ENCODE data around the gene KAT2B.
"Not testable (repeated sequence)": the region's sequence is repeated elsewhere in the genome, so short reads cannot be mapped to it uniquely, and the experiment has no call there.

Gene KAT2B

DNA sequence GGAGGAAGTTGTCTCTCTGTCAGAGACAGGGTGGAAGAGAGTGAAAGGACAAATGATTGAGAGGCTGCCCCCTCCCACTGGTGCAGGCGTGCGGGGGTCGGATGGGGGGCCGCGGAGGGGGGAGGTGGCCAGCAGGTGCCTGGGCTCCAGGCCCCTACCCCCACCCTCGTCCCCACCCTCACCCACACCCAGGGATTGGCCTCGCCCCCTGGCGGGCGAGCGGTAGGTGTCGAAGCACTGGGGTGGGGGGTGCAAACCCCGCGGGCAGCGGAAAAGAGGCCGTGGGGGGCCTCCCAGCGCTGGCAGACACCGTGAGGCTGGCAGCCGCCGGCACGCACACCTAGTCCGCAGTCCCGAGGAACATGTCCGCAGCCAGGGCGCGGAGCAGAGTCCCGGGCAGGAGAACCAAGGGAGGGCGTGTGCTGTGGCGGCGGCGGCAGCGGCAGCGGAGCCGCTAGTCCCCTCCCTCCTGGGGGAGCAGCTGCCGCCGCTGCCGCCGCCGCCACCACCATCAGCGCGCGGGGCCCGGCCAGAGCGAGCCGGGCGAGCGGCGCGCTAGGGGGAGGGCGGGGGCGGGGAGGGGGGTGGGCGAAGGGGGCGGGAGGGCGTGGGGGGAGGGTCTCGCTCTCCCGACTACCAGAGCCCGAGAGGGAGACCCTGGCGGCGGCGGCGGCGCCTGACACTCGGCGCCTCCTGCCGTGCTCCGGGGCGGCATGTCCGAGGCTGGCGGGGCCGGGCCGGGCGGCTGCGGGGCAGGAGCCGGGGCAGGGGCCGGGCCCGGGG, at the start of gene KAT2B:
KAT2B (plus strand) TSS at position 682 of the 783 bp plus-strand sequence; CDS start at position 714, 32 bp downstream.
- peak; percentile 69 to 87 (median 82) for DNase-seq

DNA sequence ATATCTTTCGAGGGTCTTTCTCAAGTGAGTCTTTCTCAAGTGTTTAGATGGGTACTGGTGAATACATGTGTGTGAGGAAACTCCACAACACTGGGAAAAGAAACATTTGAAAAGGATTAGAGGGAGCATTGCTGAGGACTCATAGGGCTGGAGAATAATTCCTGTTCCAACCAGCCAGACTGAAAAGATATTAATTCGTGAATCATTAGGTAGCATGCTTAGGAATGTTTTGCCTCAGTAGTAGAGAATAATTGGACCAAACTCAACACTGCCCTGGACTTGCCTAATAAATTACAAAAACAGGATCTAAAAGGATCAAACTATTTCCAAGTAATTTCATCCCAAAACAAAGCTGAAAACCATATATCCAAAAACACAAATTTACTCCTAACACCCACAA, 45.5 kb upstream of the KAT2B start:
- DNase-seq: no peak

DNA sequence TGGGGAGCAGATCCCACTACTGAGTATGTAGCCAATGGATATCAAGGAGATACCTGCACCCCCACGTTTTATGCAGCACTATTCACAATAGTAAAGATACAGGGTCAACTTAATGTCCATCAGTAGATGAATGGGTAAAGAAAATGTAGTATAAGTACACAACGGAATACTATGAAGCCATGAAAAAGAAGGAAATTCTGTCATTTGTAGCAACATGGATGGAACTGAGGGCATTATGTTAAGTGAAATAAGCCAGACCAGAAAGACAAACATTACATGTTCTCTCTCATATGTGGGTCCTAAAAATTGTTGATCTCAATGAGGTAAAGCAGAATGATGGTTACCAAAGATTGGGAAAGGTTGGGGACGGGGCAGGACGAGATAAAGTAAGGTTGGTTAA, 42.7 kb upstream of the KAT2B start:
- DNase-seq: no peak

DNA sequence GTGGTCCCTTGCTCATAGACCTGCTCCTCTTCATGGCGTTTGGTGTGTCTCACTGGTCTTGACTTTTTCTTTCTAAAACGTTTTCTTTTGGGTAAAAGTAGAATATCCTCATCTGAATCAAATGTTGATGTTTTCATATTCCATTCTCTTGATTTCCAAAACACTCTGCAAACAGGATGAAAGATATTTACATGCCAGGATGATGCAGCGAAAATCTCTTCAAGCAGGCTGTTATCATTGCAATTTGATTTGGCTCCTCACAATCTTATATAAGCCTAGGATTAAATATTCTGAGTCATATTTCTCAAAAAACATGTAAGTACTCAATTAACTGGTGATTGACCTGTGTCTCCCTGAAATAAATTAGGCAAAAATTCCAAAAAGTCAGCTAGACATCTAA, 38.3 kb upstream of the KAT2B start:
- no peak for DNase-seq

DNA sequence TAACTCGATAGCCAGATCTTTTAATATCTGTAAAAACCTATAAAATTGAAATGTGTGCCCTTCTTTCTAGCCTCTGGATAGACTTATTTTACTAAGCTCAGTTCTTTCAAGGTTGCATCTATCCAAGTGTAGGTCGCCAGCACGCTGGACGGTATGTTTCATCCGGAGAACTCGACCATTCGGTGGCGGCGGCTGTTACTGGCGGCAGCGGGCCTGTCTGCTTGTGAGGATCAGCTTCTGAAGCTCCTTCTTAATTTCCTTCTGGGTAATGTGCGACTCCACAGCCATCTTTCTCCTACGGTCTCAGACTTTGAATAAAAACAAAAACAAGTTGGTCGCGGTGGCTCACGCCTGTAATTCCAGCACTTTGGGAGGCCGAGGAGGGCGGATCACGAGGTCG, 32.3 kb upstream of the KAT2B start:
- DNase-seq: no peak

DNA sequence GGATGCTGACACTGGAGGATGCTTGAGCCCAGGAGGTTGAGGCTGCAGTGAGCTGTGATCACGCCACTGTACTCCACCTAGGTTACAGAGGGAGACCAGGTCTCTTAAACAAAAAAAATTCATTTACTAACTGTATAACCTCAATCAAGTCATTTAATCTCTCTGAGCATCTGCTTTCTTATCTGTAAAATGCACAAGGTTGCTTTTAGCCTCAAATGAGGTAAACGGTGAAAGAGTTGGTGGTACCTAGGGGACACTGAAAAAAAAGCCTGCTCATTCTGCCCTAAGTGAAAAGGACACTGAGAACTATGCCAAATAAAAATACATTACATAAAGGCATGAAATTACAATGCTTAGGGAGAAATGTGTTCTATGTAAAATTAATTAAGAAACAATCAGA, 31.6 kb upstream of the KAT2B start:
- DNase-seq: no peak

DNA sequence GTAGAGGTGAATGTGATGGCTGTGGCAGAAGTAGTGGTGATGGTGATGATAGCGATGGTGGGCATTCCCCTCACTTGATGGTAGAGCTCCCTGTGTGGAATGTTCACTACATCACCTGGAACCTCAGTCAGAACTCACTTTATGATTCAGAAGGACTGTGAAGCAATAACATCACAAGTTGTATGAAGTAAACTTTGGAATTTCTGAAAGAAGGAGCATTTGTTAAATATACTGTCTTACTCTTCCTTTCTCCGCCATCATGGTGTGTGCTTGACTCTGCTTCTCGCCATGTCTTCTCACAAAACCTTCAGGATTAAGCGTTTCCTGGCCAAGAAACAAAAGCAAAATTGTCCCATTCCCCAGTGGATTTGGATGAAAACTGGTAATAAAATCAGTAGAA, 28.1 kb upstream of the KAT2B start, which contains the start of gene PP2D1:
PP2D1 (minus strand) TSS at position 101 of the 400 bp plus-strand sequence. CDS start 192 bp downstream, outside the sequence.
- no peak for DNase-seq

DNA sequence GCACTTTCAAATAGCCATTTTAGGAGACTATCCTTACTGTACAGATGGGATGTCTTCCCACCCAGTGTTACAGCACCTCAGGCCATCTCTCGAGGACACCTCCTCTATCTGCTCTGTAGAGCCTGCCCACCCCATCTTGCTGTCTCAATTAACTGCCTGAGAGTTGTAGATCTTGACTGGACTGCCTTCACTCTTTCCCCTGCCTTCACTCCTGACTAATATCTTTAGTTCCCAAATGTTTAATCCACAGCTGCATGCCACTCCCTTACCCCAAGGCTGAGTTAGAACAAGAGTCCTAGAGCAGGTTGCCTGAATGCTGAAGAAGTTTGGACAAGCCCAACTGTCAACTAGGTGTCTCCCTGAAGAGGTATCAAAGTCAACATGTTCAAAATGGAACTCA, 26.9 kb upstream of the KAT2B start:
- DNase-seq: no peak

DNA sequence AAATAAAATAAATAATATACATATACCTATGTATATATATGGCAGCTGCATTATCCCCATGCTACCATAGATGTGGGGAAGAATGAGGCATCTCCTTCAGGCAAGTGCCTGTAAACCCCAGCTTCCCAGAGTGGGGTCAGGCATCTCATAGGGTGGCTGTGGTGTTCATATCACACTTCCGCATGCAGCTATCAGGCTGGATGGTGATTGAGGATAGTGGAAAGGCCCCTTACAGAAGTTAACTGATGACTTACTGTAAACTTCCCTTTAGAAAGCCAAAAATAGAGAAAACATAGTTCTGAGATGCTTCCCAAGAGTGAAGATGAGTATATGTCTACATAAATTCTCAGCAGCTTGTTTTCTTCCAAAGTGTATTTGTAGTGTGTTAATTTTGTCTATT, 24.7 kb upstream of the KAT2B start:
- DNase-seq: no peak

DNA sequence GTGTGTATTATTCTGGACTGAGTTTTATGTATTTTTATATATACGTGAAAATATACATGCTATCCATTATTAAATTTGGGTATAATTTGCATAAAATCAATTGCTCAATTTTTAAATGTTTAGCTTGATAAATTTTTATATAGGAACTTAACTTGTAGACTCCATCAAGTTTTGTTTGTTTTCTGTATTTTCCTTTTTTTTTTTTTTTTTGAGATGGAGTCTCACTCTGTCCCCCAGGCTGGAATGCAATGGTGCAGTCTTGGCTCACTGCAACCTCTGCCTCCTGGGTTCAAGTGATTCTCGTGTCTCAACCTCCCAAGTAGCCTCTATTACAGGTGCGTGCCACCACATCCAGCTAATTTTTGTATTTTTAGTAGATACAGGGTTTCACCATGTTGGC, 24.2 kb upstream of the KAT2B start:
- not testable (repeated sequence) for DNase-seq

DNA sequence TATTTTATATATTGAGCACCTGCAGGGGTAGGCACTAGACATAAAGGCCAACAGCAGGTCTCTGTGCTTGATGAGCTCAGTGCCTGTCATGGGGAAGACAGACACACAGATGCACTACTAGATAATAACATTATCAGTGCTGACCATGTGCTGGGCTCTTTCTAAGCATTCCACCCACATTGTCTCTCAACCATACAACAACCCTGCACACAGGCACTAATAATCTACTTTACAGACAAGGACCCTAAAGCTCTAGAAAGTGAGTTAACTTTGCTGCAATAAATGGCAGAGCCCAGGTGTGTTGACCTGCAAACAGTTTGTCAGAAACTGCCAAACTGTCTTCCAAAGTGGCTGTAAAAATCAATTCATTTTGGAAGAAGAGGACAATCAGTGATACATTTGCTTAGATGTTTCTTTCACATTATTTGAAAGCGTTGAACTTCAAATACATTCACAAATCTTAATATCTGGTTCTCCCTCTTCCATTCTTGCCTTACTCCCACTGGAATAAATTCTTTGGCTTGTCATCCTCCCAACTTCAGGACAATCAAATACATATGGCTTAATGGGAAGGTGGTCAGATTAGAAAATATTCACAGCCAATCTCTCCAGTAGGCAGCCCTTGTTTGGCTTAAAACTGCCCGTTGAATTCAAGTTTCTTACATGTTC, 17.2 kb upstream of the KAT2B start:
- DNase-seq: no peak

DNA sequence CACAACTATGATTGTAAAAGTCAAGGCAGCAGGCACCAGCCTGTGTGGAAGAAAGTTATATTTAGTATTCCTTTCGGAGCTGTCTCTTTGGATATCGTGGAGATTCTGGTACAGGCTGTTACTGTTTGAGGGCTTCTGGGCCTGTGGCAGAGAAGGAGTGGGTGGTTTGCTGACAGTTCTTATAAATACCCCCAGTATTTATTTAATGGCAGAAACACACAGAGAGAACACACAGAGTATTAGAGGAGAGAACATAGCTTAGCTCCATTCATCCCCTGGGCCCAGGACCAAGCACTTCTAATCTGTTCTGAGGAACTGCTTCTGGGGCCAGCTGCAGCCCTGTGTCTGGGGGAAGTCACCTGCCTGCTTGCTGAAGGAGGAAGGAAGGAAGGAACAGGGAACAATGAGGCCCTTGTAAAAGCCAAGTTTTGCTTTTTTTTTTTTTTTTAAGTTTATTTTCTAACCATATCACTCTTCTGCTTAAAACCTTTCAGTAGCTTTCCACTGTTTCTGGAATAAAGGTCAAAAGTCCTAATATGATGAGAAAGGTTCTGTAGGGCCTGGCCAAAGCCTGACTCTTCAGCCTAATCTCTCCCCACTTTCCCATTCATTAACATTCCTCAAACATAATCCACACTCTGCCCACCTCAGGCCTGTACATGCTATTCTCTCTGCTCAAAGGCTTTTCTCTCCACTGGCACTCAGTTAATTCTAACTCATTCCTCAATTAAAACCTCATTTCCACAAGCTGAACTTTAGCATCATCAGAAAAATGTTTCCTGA, 16.4 kb upstream of the KAT2B start:
- no peak for DNase-seq

DNA sequence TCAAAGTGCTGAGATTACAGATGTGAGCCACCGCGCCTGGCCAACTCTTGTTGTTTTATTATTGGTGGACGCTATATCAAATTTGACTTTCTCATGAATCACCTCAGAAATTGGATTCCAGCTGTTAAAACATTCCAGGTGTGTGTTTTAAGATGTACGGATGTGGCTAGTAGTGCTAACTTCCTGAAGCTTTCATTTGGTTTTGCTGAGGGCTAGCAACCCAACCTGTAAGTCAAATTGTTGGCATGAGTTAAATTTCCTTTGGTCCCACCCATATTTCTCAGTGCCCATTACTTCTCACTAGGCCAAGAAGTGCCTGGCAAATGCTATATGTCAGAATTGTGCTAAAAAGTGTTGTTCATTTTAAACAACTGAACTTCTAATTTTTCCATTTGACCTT, 13.1 kb upstream of the KAT2B start:
- DNase-seq: no peak

DNA sequence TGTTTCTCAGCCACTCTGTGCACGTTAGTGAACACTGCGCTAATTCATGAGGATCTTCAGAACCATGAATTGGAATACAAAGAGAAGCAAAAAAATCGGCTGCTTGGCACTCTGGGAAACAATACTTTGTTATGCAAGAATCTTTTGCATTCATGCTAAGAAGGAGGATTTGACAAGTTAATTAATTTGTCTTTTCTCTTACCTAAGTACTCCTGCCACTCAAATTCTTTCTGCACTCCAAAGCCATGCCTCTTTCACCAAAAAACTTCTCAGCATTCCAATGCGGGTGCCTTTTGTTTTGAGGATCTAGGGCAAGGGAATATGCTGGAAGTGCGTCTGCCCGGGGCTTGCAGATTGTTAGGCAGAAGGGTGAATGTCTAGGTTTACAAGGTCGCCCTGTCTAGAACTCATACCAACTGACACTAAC, 11.3 kb upstream of the KAT2B start:
- DNase-seq: no peak

DNA sequence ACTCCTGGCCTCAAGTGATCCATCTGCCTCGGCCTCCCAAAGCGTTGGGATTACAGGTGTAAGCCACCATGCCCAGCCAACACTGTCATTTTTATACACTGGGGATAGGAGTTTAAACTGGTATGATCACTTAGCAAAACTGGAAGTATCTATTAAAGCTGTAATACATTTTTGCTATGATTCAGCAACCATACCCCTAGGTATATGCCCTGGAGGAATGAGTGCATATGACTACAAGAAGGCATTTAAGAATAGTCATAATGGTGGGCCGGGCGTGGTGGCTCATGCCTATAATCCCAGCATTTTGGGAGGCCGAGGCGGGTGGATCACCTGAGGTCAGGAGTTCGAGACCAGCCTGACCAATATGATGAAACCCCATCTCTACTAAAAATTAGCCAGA, 8.3 kb upstream of the KAT2B start:
- DNase-seq: not testable (repeated sequence)

DNA sequence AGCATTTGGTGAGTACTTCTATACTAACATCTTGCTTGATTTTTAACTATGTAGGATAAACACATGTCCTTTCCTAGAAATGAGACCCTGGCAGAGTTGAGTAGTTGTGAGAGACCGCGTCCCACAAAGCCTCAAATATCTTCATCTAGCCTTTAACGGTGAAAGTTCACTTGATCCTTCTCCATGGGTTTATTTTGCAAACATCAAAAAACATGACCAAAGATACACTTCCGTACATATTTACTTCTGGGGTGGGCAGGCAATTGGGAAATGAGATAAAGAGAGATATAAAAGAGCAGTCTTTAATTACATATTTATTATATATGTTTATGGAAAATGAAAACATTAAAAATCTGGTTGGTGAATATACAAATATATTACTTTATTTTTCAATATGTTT, 5.2 kb upstream of the KAT2B start:
- DNase-seq: no peak

DNA sequence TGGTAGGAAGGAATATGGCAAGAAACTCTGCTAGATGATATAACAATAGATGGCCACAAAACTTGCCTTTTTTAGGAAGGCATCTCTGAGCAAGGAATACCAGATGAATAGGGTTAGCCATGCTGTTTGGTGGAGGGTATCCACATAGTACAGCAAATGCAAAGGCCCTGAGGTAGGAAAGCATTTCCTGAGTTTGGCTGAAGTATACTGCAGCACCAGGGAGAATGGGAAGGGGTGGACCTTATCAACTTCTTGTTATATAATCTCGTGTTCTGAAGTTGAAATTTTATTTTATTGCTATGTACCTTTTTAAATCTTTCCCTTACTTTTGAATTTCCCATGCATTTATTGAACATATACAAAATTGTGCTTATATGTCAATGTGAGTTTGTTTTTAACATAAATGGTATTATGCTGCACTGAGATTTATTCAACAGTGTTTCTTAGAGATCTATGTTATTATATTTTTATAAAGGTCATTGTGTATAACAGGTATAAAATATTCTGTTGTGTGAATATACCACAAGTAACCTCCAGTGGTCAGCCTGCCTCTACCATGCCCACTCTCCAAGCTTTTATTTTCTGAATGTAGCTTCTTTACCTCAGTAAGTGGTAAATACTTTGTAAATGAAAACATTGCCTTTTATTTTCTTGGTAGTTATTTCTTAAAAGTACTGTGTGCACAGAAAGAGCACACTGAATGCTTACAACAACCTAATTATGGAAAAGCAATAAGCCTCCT, 2.8 kb upstream of the KAT2B start:
- no peak for DNase-seq

DNA sequence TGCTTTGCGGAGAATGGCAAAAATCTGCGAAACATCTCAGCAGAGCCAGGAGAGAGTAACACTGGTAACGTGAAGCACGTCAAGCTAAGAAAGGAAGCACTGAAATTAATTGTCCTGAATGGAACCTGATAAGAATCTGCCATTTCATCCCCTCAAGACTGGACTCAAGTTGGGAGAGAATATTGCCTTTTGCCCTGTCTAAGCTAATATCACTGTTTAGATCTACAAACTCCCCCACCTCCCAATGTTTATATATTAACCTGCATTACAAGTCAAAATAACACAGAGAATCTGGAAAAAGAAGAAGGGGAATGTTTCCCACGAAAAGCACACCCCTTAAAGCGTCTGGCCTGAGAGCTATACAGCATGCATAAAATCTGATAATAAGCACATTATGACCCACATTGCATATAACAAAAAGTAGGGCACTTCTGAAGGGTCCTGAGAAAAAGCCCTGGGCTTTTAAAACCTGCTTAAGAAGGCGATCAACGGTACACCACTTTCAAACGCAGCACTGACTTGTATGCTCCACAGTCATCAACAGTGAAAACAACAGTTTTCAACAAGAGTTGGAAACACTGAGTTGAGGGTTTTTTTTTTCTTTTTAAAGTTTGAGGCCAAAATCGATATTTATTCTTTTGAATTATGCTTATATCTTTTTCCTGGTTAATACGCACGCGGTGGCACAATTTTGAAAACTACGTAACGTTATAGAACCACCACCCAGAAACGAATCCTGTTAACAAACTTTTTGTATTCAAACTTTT, 1.4 kb upstream of the KAT2B start:
- peak in 2 of 6 experiments; percentile 28 to 40 for DNase-seq

DNA sequence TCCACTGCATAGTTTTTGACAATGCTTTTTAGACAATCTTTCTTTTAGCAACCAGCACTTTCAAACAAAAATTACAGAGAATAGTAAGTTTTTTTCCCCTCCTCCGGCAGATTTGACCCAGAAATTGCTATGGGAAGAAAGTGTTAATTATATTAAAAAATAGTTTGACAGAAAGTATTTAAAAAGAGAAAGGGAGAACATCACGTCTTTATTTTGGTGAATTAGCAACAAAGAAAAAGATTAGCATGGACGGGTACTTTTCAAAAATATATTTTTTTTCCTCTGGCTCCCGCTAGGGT, 831 bp upstream of the KAT2B start:
- DNase-seq: peak in 1 of 6 experiments; percentile 43

DNA sequence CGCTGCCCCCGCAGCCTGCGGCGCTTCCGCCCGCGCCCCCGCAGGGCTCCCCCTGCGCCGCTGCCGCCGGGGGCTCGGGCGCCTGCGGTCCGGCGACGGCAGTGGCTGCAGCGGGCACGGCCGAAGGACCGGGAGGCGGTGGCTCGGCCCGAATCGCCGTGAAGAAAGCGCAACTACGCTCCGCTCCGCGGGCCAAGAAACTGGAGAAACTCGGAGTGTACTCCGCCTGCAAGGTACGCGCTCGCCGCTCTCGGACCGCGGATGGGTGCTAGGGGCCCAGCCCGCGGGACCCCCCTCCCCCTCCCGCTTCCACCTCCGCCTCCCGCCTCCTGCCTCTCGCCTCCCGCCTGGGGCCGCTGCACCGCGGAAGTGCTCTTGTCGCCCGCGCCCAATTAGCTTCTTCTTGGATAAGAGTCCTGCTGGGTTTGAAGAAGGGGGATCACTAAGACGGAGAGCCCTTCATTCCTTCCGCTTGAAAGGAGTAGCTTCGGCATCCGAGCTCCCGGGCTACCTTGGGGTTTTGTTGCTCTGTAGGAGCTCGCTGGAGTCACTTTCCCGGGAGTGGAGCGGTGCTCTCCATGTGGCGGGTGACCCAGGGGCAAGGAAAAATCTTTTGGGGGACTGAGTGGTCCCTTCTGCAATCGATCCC, 426 bp downstream of the KAT2B start:
- peak; percentile 30 to 65 (median 52) for DNase-seq

DNA sequence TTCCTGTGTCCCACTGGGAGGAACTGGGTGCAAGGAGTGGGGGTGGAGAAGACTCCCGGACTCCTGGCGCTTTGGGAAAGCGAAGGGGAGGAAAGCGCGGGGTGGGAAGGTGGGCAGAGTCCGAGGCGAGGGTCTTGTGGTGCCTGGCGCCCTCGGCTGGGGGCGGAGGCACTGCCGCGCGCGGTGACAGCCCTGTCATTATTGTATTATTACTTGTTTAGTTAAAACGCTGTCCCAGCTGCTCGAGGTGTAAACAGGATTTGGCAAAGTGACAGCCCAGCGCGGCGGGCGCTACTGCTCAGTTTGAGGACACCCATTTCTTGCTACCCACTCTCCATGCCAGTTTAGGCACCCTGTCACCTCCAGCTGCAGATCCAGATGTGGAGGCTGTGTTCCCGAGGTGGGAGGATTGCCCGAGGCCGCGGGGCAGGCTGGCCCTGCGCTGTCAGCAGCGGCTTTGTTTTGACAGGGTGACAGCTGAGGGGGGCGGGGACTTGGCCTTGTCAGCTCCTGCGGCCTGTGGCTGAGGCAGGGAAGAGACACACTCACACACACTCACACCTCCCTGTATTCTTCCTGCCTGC, 1.0 kb downstream of the KAT2B start:
- peak; percentile 54 to 84 (median 66) for DNase-seq

Measured in stimulated activated naive CD4-positive, alpha-beta T cell (primary cell).